GM12873 (cell line): ENCODE data around the gene PLEKHA5.

Experiments used
- CTCF ChIP-seq: IDR thresholded peaks from 2 replicates; pipeline ENCODE4 v1.5.1; 2012; ENCODE audit warnings: low read depth, mild to moderate bottlenecking, moderate library complexity, low read length, control low read depth; ENCODE audit not compliant: insufficient read depth; ENCODE audit errors: missing control alignments

Gene PLEKHA5

GRCh38 chr12:19129486-19130223 is at the start of gene PLEKHA5:
TSS of gene PLEKHA5 (plus strand) at chr12:19129733. CDS start at chr12:19129800, 67 bp downstream.
- no peak for TF ChIP-seq CTCF

GRCh38 chr12:19080918-19081317 is 48.6 kb upstream of the PLEKHA5 start:
- TF ChIP-seq CTCF = no peak

GRCh38 chr12:19082365-19082911 is 47.1 kb upstream of the PLEKHA5 start:
- TF ChIP-seq CTCF = no peak

- no peak for TF ChIP-seq CTCF
Measured at GRCh38 chr12:19084547-19084946, 45.0 kb upstream of the PLEKHA5 start.

- no peak for TF ChIP-seq CTCF
Measured at GRCh38 chr12:19085090-19085489, 44.4 kb upstream of the PLEKHA5 start.

- TF ChIP-seq CTCF = no peak
Measured at GRCh38 chr12:19088606-19089005, 40.9 kb upstream of the PLEKHA5 start.

GRCh38 chr12:19093218-19093617 is 36.3 kb upstream of the PLEKHA5 start:
- no peak for TF ChIP-seq CTCF
